Endothelial cell of umbilical vein (primary cell): ENCODE results near the gene SECISBP2. TPM values are rescaled to one million over a fixed set of nuclear protein-coding genes. Genes with fewer than 3 reads are reported as not detected.

Experiments used
- BruUV-seq: library from RNA; stranded (reverse); fragments of 400-500 nt; replicated peaks from 2 replicates; lab custom pipeline; 2021; lab: Mats Ljungman, UMichigan
- CTCF ChIA-PET: fragments of 300-600, 350-600 bp; sonication (Branson Sonifier 250); formaldehyde crosslinking; loops from one replicate; lab custom pipeline; 2021; ENCODE audit warnings: antibody characterized with exemption, inconsistent platforms; lab: Charles Lee
- POLR2A ChIA-PET: fragments of 300-600, 350-600 bp; sonication (Branson Sonifier 250); formaldehyde crosslinking; loops from one replicate; lab custom pipeline; 2021; ENCODE audit warnings: antibody characterized with exemption, inconsistent platforms; lab: Charles Lee
- DNase-seq: peaks from one replicate; pipeline ENCODE4 v3.0.0-alpha.2; 2011; ENCODE audit warnings: low read depth, low spot score
- FAIRE-seq: peaks from 2 replicates; lab custom pipeline; 2011; peaks lifted over from hg19 to GRCh38; lab: Jason Lieb, UNC
- H2AFZ ChIP-seq: 2 replicates; pipeline ENCODE4 v1.6.0; 2012; ENCODE audit warnings: low read depth, low read length, control low read depth, inconsistent platforms
- H3K27ac ChIP-seq: 2 replicates; pipeline ENCODE4 v1.5.1; 2011; ENCODE audit warnings: low read depth, mild to moderate bottlenecking, control low read depth, low read length, moderate library complexity; ENCODE audit not compliant: insufficient read depth
- H3K27me3 ChIP-seq, 2 experiments: 2 replicates each; pipeline versions ENCODE4 v1.6.0 to v1.6.1; 2011; ENCODE audit warnings: low read length in 2 of 2, mixed read lengths in 1 of 2; ENCODE audit not compliant: control insufficient read depth in 2 of 2, insufficient read depth in 2 of 2
- H3K36me3 ChIP-seq, 2 experiments: 2 replicates in 1 of 2; 3 replicates in 1 of 2; pipeline ENCODE4 v1.5.1; 2011; ENCODE audit warnings: low read length in 2 of 2, mild to moderate bottlenecking in 1 of 2, moderate library complexity in 1 of 2; ENCODE audit not compliant: control insufficient read depth in 2 of 2, insufficient read depth in 2 of 2; ENCODE audit errors: extremely low read depth in 1 of 2
- H3K4me1 ChIP-seq: 3 replicates; pipeline ENCODE4 v1.5.1; 2011; ENCODE audit warnings: mild to moderate bottlenecking, low read length; ENCODE audit not compliant: control insufficient read depth, insufficient read depth; ENCODE audit errors: extremely low read depth
- H3K4me2 ChIP-seq: 2 replicates; pipeline ENCODE4 v1.6.1; 2011; ENCODE audit warnings: low read length, control low read depth, mixed read lengths; ENCODE audit not compliant: insufficient read depth
- H3K4me3 ChIP-seq, 3 experiments: fragments of 200-600 bp in 1 of 3; sonication (generic), shearing (Covaris generic) in 1 of 3; replicated peaks in 1 of 3; 2 replicates each; pipeline ENCODE4 v1.5.1; 2011 to 2016; ENCODE audit warnings: control low read depth in 3 of 3, low read length in 3 of 3, mild to moderate bottlenecking in 2 of 3, inconsistent platforms in 1 of 3, low read depth in 1 of 3, moderate library complexity in 1 of 3; ENCODE audit not compliant: insufficient read depth in 1 of 3
- H3K79me2 ChIP-seq: 2 replicates; pipeline ENCODE4 v1.6.0; 2012; ENCODE audit warnings: low read length, inconsistent platforms; ENCODE audit not compliant: control insufficient read depth, insufficient read depth
- H3K9ac ChIP-seq: replicated peaks from 2 replicates; pipeline ENCODE3; 2011; ENCODE audit warnings: low read length, control low read depth; ENCODE audit not compliant: insufficient read depth; ENCODE audit errors: extremely low read depth
- H3K9me1 ChIP-seq: replicated peaks from 3 replicates; pipeline ENCODE4 v1.6.0; 2011; ENCODE audit warnings: mild to moderate bottlenecking, low read length; ENCODE audit not compliant: control insufficient read depth, insufficient read depth; ENCODE audit errors: extremely low read depth
- H3K9me3 ChIP-seq: replicated peaks from 2 replicates; pipeline ENCODE4 v1.5.1; 2012; ENCODE audit warnings: low read length, inconsistent platforms; ENCODE audit not compliant: control insufficient read depth, insufficient read depth
- H4K20me1 ChIP-seq: replicated peaks from 2 replicates; pipeline ENCODE3; 2011; ENCODE audit warnings: mild to moderate bottlenecking, low read length; ENCODE audit not compliant: control insufficient read depth, insufficient read depth; ENCODE audit errors: extremely low read depth
- CTCF ChIP-seq, 2 donors: IDR thresholded peaks; 1 replicate in 1 of 2; 2 replicates in 1 of 2; pipeline ENCODE4 v1.5.1; 2011; ENCODE audit warnings: low read length in 2 of 2, mild to moderate bottlenecking in 2 of 2, moderate library complexity in 2 of 2, control low read depth in 1 of 2, inconsistent platforms in 1 of 2, low read depth in 1 of 2; ENCODE audit not compliant: insufficient read depth in 1 of 2; ENCODE audit errors: extremely low read depth in 1 of 2
- EZH2 ChIP-seq: IDR thresholded peaks from 2 replicates; pipeline ENCODE4 v1.6.1; 2012; ENCODE audit warnings: borderline replicate concordance, low read depth, mild to moderate bottlenecking, moderate library complexity, low read length, inconsistent platforms; ENCODE audit not compliant: severe bottlenecking
- FOS ChIP-seq: IDR thresholded peaks from 2 replicates; pipeline ENCODE4 v1.6.1; 2011; ENCODE audit warnings: mild to moderate bottlenecking, low read length, moderate library complexity, borderline replicate concordance; ENCODE audit not compliant: insufficient read depth
- GATA2 ChIP-seq: IDR thresholded peaks from 2 replicates; pipeline ENCODE4 v1.7.0; 2011; ENCODE audit warnings: low read depth, mild to moderate bottlenecking, moderate library complexity, mixed read lengths, low read length; ENCODE audit not compliant: insufficient read length, insufficient read depth
- MAX ChIP-seq: IDR thresholded peaks from 2 replicates; pipeline ENCODE4 v1.6.1; 2011; ENCODE audit not compliant: insufficient read depth, insufficient read length
- MYC ChIP-seq: IDR thresholded peaks from one replicate; pipeline ENCODE4 v1.6.1; 2011; ENCODE audit warnings: mild to moderate bottlenecking, low read depth, low read length
- POLR2A ChIP-seq: IDR thresholded peaks from 2 replicates; pipeline ENCODE4 v1.6.1; 2012; ENCODE audit warnings: low read depth, mild to moderate bottlenecking, control low read depth, low read length
- POLR2AphosphoS5 ChIP-seq: IDR thresholded peaks from 2 replicates; pipeline ENCODE4 v1.6.1; 2012; ENCODE audit warnings: low read depth, mild to moderate bottlenecking, control low read depth, low read length, moderate library complexity; ENCODE audit not compliant: insufficient read depth
- dilution Hi-C: fragments of 300-500 bp; cut with MboI; formaldehyde crosslinking; loops from one replicate; pipeline ENCODE4 v1.15.0; 2019; ENCODE audit warnings: low sequenced_read_pairs; ENCODE audit not compliant: extremely low pct_ligation_motif_present
- intact Hi-C: fragments of 100-400 bp; cut with micrococcal nuclease; formaldehyde crosslinking; loops from one replicate; pipeline ENCODE4 v1.10.0; 2022
- polyA plus RNA-seq, 4 experiments: library from polyadenylated mRNA; depleted of rRNA in 3 of 4; stranded (reverse) in 3 of 4; unstranded in 1 of 4; fragments of >200 nt; gene quantifications; 2 replicates each; pipeline versions ENCODE4 v1.2.1 to v1.2.3, GENCODE V29; 2011 to 2012; ENCODE audit warnings: missing spikeins in 1 of 4
- total RNA-seq: library from RNA; stranded (reverse); gene quantifications from 2 replicates; pipeline ENCODE4 v1.2.3, GENCODE V29; 2021

Gene SECISBP2
- total and polyA plus RNA-seq, 2 donors (not counting 3 experiments of a cell fraction or from before 2014, with no cell fraction given): 22.7 to 36.3 TPM

- CTCF ChIA-PET: interaction anchor here (1.0 kb wide), 1 partner anchor 186 kb away, joined by 5 read pairs; no protein-coding TSS in a partner anchor
- H3K36me3 ChIP-seq: peaks cover 9 to 12% of the 10 kb centered on the region in 2 experiments
- H3K9me3 ChIP-seq: no peaks in the 10 kb centered on the region
- DNase-seq (no peak), FAIRE-seq (no peak)
- POLR2A ChIA-PET: no interaction called here
- intact Hi-C loops: no loop called here
- no peaks in the 10 kb centered on the region for H3K79me2 ChIP-seq
- no peaks in the 10 kb centered on the region for H3K27me3 ChIP-seq
- BruUV-seq: no TSS peak
- H3K4me3 ChIP-seq: no peak overlapping the region
- no peak overlapping the region for H3K9ac ChIP-seq
- TF ChIP-seq MAX: no peak
- TF ChIP-seq CTCF (IDR thresholded peaks at IDR 0.05; ENCODE audit: extremely low read depth in 1 of 2, insufficient read depth in 1 of 2, low read depth in 1 of 2, low read length in 2 of 2): no peak
- no peak for TF ChIP-seq POLR2AphosphoS5
- TF ChIP-seq EZH2: no peak
- no peak for TF ChIP-seq MYC
- TF ChIP-seq GATA2: no peak
- no peak for TF ChIP-seq POLR2A
- TF ChIP-seq FOS: no peak
- no peak overlapping the region for H3K4me2 ChIP-seq
- dilution Hi-C loops: no loop called here
- no peaks in the 10 kb centered on the region for H4K20me1 ChIP-seq
- H2AFZ ChIP-seq: no peak overlapping the region
- peaks cover 7% of the 10 kb centered on the region for H3K4me1 ChIP-seq
- no peaks in the 10 kb centered on the region for H3K9me1 ChIP-seq
- no peak overlapping the region for H3K27ac ChIP-seq
Observed at GRCh38 chr9:89363311-89363670, 45.0 kb downstream of the SECISBP2 start.
